Effector memory CD4-positive, alpha-beta T cell (primary cell): Measurements from ENCODE around the gene DDN.
A peak's percentile ranks its signal among the peaks of the same experiment; 100 is the strongest.

ENCODE experiments used
- DNase-seq, 3 donors: peaks; one replicate each; pipeline ENCODE4 v3.0.0-alpha.2; 2020
- H3K27ac ChIP-seq: 2 replicates; pipeline ENCODE4 v1.7.0; 2013; ENCODE audit warnings: mild to moderate bottlenecking, low read length, moderate library complexity; ENCODE audit not compliant: insufficient read depth, poor library complexity, severe bottlenecking
- H3K27me3 ChIP-seq: replicated peaks from 2 replicates; pipeline ENCODE4 v1.7.0; 2013; ENCODE audit warnings: mild to moderate bottlenecking, low read length; ENCODE audit not compliant: insufficient read depth, control insufficient read depth, poor library complexity, severe bottlenecking
- H3K36me3 ChIP-seq: 2 replicates; pipeline ENCODE4 v1.7.0; 2013; ENCODE audit warnings: mild to moderate bottlenecking, low read length, moderate library complexity; ENCODE audit not compliant: control insufficient read depth, insufficient read depth
- H3K4me1 ChIP-seq: 2 replicates; pipeline ENCODE4 v1.7.0; 2013; ENCODE audit warnings: low read length, mild to moderate bottlenecking; ENCODE audit not compliant: control insufficient read depth, insufficient read depth, poor library complexity, severe bottlenecking
- H3K4me3 ChIP-seq: 2 replicates; pipeline ENCODE4 v1.7.0; 2013; ENCODE audit warnings: low read length, low read depth, mild to moderate bottlenecking; ENCODE audit not compliant: insufficient read depth, poor library complexity, severe bottlenecking
- H3K9me3 ChIP-seq: 2 replicates; pipeline ENCODE4 v1.7.0; 2013; ENCODE audit warnings: mild to moderate bottlenecking, low read length, moderate library complexity; ENCODE audit not compliant: control insufficient read depth

DDN gene

DNA sequence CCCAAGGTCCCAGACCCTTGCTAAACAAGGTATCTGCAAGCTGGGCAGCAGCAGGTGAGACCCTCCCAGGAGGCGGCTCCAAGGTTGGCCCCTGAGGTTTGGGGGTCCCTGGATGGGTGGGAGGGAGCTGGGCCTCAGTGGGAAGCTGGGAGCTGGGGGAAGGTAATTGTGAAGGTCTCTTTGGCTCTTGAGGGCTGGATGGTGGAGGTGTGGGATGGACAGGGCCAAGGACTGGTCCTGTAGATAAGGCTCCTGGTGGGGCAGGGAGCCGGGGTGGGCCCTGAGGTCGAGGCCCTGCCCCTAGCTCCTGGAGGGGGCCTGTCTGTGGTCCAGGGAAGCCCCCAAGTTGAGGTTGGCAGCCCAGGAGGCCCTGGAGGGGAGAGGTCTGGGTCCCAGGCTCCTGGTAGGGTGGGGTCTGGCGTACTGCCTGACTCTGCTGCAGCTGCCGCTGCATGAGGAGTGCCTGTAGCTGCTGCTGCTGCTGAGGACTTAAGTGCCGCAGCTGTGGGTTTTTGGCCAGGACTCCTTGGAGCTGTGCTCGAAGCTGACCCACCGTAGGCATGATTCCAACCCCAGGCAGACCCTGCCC is 32.5 kb upstream of the DDN start:
- H3K36me3 ChIP-seq, result peaks cover 66% of the 10 kb centered on the region
- H3K27ac ChIP-seq, result no peak overlapping the region
- H3K4me3 ChIP-seq, result no peak overlapping the region
- no peaks in the 10 kb centered on the region for H3K9me3 ChIP-seq
- H3K4me1 ChIP-seq, result no peaks in the 10 kb centered on the region
- H3K27me3 ChIP-seq, result no peaks in the 10 kb centered on the region
- DNase-seq, result no peak

GRCh38 chr12:49030714-49031572 is 31.8 kb upstream of the DDN start:
- Histone ChIP-seq H3K27me3 (no peaks in the 10 kb centered on the region), H3K4me3 (no peak overlapping the region), H3K27ac (no peak overlapping the region), H3K9me3 (no peaks in the 10 kb centered on the region), H3K36me3 (peaks cover 71% of the 10 kb centered on the region), H3K4me1 (no peaks in the 10 kb centered on the region)
- DNase-seq, result no peak

DNA sequence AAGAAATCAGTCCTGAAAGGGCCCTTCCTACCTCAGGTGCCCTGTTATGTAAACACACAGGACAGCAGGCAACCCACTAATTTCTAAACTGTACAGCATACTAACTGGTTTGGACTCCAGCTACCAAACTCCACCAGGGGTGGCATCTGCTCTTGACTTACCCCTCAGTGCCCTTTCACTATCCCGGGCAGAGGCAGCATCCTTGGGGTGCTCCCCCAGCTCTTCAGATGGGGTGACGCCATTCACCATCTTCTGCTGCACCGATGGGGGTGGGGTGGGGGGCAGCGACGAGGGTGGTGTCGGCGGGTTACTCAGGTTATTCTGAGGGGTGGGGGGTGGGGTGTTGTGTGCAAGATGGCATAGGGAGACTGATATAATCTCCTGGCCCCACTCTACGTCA is 30.9 kb upstream of the DDN start:
- H3K4me1 ChIP-seq, result no peaks in the 10 kb centered on the region
- no peak for DNase-seq
- H3K27me3 ChIP-seq, result no peaks in the 10 kb centered on the region
- no peak overlapping the region for H3K4me3 ChIP-seq
- H3K27ac ChIP-seq, result no peak overlapping the region
- H3K9me3 ChIP-seq, result no peaks in the 10 kb centered on the region
- peaks cover 78% of the 10 kb centered on the region for H3K36me3 ChIP-seq

- Histone ChIP-seq H3K27me3 (no peaks in the 10 kb centered on the region), H3K9me3 (no peaks in the 10 kb centered on the region), H3K4me3 (no peak overlapping the region), H3K27ac (no peak overlapping the region), H3K36me3 (peaks cover 78% of the 10 kb centered on the region), H3K4me1 (no peaks in the 10 kb centered on the region)
- no peak for DNase-seq
Measured at GRCh38 chr12:49028666-49029275, 29.6 kb upstream of the DDN start.

- DNase-seq, result no peak
- Histone ChIP-seq H3K4me1 (no peaks in the 10 kb centered on the region), H3K36me3 (peaks cover 77% of the 10 kb centered on the region)
Measured at GRCh38 chr12:49027846-49028555, 28.8 kb upstream of the DDN start.

DNA sequence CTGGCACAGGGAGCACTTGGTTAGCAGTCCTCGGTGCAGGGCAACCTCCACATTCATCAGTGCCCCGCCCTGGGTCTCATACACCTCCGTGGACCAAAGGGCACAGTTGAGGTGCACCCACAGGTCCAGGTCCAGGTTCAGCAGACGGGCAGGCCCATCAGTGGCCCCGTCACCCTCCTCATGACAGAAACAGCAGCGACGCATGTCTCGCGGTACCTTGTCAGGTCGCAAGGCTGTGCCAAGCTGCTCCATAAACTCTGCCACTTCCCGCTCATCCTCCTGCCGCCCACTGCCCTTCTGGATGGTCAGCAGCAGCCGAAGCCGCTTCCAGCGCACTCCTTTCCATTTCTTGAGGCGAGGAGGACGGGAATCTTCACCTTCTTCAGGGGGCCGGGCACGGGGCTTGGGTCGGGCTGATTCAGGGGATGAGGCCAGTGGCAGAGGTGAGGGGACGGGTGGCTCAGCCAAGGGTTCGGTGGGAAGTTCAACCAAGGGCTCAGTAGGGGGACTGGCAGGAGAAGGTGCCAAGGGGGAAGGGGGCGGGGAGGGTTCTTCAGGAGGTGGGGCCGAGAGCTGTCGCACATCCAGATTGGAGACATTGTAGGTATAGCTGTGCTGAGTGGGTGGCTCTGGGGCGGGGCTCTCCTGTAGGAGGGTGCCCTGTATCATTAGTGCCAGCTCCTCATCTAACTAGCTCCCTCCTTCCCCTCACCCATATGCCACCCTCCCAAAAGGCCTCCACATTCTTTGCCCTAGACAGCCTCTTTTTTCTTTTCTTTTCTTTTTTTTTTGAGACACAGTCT is 27.7 kb upstream of the DDN start:
- no peak for DNase-seq
- Histone ChIP-seq H3K36me3 (peaks cover 76% of the 10 kb centered on the region), H3K27ac (no peak overlapping the region), H3K4me1 (no peaks in the 10 kb centered on the region), H3K4me3 (no peak overlapping the region), H3K27me3 (no peaks in the 10 kb centered on the region), H3K9me3 (no peaks in the 10 kb centered on the region)

More at GRCh38 chr12:49027846-49028555, 28.8 kb upstream of the DDN start:
- Histone ChIP-seq H3K27ac (no peak overlapping the region), H3K4me3 (no peak overlapping the region), H3K27me3 (no peaks in the 10 kb centered on the region), H3K9me3 (no peaks in the 10 kb centered on the region)

DNA sequence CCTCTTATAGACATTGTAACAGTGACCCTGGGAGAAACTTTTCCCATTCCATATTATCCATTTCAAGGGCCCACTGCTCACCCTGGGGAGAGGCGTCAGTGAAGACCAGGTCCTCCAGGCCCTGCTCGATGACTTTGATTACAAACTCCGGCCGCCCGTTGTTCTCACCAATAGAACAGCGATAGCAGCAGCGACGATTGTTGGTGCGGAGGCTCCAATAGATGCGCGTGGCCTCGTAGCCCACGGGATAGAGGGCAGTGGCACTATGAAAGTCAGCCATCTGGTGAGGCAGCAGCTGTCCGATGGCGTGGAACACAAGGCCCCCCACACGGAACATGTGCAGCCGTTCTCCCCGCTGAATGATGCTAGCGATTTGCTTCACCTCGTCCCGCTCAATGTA is 26.9 kb upstream of the DDN start:
- peak overlapping the region; percentile 6 for H3K27ac ChIP-seq
- peaks cover 74% of the 10 kb centered on the region for H3K36me3 ChIP-seq
- H3K4me1 ChIP-seq, result no peaks in the 10 kb centered on the region
- H3K9me3 ChIP-seq, result no peaks in the 10 kb centered on the region
- no peaks in the 10 kb centered on the region for H3K27me3 ChIP-seq
- H3K4me3 ChIP-seq, result no peak overlapping the region
- DNase-seq, result no peak

DNA sequence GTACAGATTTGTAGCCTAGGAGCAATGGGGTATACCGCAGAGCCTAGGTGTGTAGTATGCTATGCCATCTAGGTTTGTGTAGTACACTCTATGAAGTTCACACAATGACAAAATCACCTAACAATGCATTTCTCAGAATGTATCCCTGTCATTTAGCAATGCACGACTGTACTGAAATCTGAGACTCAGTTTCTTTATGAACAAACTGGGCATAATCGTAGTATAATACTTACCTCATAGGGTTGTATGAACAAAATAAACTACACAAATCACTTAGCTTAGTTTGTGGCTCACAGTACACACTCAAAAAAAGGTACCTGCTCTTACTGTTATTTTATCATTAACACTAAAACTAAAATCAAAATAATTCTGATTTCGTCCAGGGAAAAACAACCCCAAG is 26.3 kb upstream of the DDN start:
- DNase-seq, result no peak
- no peaks in the 10 kb centered on the region for H3K27me3 ChIP-seq
- peaks cover 74% of the 10 kb centered on the region for H3K36me3 ChIP-seq
- H3K4me3 ChIP-seq, result no peak overlapping the region
- no peaks in the 10 kb centered on the region for H3K4me1 ChIP-seq
- no peaks in the 10 kb centered on the region for H3K9me3 ChIP-seq
- H3K27ac ChIP-seq, result no peak overlapping the region

GRCh38 chr12:49024543-49024942 is 25.4 kb upstream of the DDN start:
- H3K4me3 ChIP-seq, result no peak overlapping the region
- no peak for DNase-seq
- no peaks in the 10 kb centered on the region for H3K4me1 ChIP-seq
- no peaks in the 10 kb centered on the region for H3K9me3 ChIP-seq
- H3K27ac ChIP-seq, result no peak overlapping the region
- H3K27me3 ChIP-seq, result no peaks in the 10 kb centered on the region
- peaks cover 74% of the 10 kb centered on the region for H3K36me3 ChIP-seq
